ENCODE measurements around the gene USF3.

DNA sequence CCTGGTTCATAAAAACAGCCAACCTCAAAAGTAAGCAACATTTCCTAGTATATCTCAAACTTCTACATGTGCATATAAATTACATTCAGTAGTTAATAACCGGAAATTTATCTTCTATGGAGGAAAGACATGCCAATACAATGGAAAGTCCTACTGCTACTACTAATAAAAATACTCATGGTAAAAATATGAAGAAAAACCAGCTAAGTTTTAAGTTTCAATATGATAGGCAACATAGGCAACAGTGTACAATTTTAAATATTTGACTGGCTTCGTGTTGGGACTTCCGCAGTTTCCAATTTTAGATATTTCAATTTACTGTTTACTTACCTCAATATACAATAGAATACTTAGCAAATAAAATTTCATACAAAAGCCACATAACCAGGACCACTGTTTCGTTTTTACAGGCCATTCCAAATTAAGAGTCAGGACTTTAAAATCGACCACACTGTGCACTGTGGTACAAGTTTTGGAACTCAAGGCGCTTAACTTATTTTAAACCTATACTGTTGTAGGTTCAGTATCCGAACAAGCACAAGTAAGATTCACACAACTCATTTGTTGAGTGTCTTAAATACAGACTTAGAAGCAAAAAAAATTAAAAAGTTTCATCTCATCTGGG, 46.7 kb upstream of the USF3 start:
- no peak for TF ChIP-seq POLR2A (IDR thresholded peaks at IDR 0.05)
- TF ChIP-seq, protein P1, sequence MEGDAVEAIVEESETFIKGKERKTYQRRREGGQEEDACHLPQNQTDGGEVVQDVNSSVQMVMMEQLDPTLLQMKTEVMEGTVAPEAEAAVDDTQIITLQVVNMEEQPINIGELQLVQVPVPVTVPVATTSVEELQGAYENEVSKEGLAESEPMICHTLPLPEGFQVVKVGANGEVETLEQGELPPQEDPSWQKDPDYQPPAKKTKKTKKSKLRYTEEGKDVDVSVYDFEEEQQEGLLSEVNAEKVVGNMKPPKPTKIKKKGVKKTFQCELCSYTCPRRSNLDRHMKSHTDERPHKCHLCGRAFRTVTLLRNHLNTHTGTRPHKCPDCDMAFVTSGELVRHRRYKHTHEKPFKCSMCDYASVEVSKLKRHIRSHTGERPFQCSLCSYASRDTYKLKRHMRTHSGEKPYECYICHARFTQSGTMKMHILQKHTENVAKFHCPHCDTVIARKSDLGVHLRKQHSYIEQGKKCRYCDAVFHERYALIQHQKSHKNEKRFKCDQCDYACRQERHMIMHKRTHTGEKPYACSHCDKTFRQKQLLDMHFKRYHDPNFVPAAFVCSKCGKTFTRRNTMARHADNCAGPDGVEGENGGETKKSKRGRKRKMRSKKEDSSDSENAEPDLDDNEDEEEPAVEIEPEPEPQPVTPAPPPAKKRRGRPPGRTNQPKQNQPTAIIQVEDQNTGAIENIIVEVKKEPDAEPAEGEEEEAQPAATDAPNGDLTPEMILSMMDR (IDR thresholded peaks at IDR 0.05), result no peak
- TF ChIP-seq POLR2AphosphoS5 (IDR thresholded peaks at IDR 0.05), result no peak
- TF ChIP-seq EP300 (IDR thresholded peaks at IDR 0.05), result no peak
